Mucosa of stomach (tissue), 1 donor: Measurements from ENCODE around the gene ZBTB7C.

Source experiments
- H3K27me3 ChIP-seq: one replicate; pipeline ENCODE4 v1.7.0; 2013; ENCODE audit warnings: mild to moderate bottlenecking, low read length; ENCODE audit not compliant: control insufficient read depth, insufficient read depth
- H3K36me3 ChIP-seq: one replicate; pipeline ENCODE4 v1.7.0; 2013; ENCODE audit warnings: low read length; ENCODE audit not compliant: control insufficient read depth, insufficient read depth
- H3K4me1 ChIP-seq: one replicate; pipeline ENCODE4 v1.7.0; 2013; ENCODE audit warnings: mild to moderate bottlenecking, low read length; ENCODE audit not compliant: control insufficient read depth, insufficient read depth
- H3K4me3 ChIP-seq: one replicate; pipeline ENCODE4 v1.7.0; 2013; ENCODE audit warnings: low read length
- H3K9ac ChIP-seq: one replicate; pipeline ENCODE4 v1.7.0; 2013; ENCODE audit warnings: mild to moderate bottlenecking, low read length, moderate library complexity
- H3K9me3 ChIP-seq: one replicate; pipeline ENCODE4 v1.7.0; 2013; ENCODE audit warnings: mild to moderate bottlenecking, low read length, moderate library complexity; ENCODE audit not compliant: control insufficient read depth
- donor health status: Pancreatic carcinoma.

Gene ZBTB7C

GRCh38 chr18:48091869-48092497 lies 317.2 kb downstream of the ZBTB7C start:
- peaks cover 4% of the 10 kb centered on the region for H3K36me3 ChIP-seq
- no peaks in the 10 kb centered on the region for H3K9me3 ChIP-seq
- no peak overlapping the region for H3K4me3 ChIP-seq
- no peak overlapping the region for H3K9ac ChIP-seq
- H3K27me3 ChIP-seq = no peaks in the 10 kb centered on the region
- H3K4me1 ChIP-seq = no peaks in the 10 kb centered on the region

- Histone ChIP-seq H3K9ac (no peak overlapping the region), H3K9me3 (no peaks in the 10 kb centered on the region), H3K4me1 (peaks cover 4% of the 10 kb centered on the region), H3K4me3 (no peak overlapping the region), H3K36me3 (peaks cover 4% of the 10 kb centered on the region), H3K27me3 (no peaks in the 10 kb centered on the region)
These were observed 318.5 kb downstream of the ZBTB7C start for GRCh38 chr18:48090702-48091101.

GRCh38 chr18:48090021-48090420 lies 319.2 kb downstream of the ZBTB7C start:
- H3K36me3 ChIP-seq = peaks cover 4% of the 10 kb centered on the region
- H3K9me3 ChIP-seq = no peaks in the 10 kb centered on the region
- peaks cover 6% of the 10 kb centered on the region for H3K4me1 ChIP-seq
- no peaks in the 10 kb centered on the region for H3K27me3 ChIP-seq
- no peak overlapping the region for H3K9ac ChIP-seq
- H3K4me3 ChIP-seq = no peak overlapping the region

- H3K27me3 ChIP-seq = no peaks in the 10 kb centered on the region
- peaks cover 6% of the 10 kb centered on the region for H3K4me1 ChIP-seq
- H3K9me3 ChIP-seq = no peaks in the 10 kb centered on the region
- H3K36me3 ChIP-seq = no peaks in the 10 kb centered on the region
- no peak overlapping the region for H3K9ac ChIP-seq
- no peak overlapping the region for H3K4me3 ChIP-seq
These were observed 323.2 kb downstream of the ZBTB7C start for GRCh38 chr18:48085781-48086487.

DNA sequence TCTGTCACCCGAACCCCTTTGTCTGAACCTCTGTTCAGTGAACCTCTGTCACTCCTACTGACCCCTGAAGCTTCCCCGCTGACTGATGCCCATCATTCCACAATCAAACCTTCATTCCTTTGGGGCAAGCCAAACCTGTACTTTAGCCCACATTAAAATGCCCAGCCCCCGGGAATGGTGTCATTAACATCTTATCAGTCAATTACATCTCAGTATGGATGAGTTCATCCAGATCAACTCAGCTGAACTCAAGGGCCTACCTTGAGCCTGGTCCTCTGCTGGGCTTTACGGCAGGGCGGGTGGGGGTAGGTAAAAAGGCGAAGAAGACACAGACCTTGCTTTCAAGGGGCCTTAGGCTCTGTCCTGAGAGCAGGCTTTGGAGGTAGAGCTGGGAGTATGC lies 324.3 kb downstream of the ZBTB7C start:
- no peak overlapping the region for H3K4me3 ChIP-seq
- H3K4me1 ChIP-seq = peaks cover 6% of the 10 kb centered on the region
- no peaks in the 10 kb centered on the region for H3K9me3 ChIP-seq
- H3K9ac ChIP-seq = no peak overlapping the region
- H3K36me3 ChIP-seq = no peaks in the 10 kb centered on the region
- H3K27me3 ChIP-seq = no peaks in the 10 kb centered on the region

DNA sequence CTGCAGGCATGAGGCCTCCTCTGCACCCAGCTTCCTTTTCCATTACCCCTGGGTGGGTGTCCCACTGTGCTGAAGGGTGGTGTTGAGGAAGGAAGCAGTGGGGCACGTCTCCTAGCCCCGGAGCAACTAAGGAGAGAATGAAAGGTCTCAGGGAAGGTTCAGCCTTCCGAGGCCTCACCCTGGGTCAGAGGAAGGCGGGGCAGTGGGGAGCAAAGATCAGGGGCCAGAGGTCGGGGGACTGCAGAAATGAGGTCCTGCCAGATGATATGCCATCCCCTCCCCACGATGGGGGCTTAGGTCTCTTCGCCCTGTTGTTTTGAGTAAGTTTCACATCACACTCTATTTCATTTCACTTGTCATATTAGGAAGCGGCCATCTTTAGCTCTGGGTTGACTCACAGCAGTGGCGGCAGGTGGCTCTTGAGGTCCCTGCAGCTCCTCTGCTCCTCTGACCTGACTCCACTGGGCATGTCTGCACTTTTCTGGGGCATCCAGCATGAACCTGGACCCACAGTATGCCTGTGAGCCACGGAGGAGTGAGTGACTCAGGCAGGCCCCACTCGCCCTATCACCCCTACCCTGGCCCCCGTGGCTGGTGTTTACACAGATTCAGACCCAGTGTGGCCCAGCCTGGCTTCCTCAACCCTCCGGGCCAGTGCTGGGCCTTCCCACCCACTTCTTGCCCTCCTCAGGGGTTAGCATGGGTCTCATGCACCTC lies 325.0 kb downstream of the ZBTB7C start:
- Histone ChIP-seq H3K36me3 (no peaks in the 10 kb centered on the region), H3K27me3 (no peaks in the 10 kb centered on the region), H3K9ac (no peak overlapping the region), H3K9me3 (no peaks in the 10 kb centered on the region), H3K4me1 (peaks cover 6% of the 10 kb centered on the region), H3K4me3 (no peak overlapping the region)

DNA sequence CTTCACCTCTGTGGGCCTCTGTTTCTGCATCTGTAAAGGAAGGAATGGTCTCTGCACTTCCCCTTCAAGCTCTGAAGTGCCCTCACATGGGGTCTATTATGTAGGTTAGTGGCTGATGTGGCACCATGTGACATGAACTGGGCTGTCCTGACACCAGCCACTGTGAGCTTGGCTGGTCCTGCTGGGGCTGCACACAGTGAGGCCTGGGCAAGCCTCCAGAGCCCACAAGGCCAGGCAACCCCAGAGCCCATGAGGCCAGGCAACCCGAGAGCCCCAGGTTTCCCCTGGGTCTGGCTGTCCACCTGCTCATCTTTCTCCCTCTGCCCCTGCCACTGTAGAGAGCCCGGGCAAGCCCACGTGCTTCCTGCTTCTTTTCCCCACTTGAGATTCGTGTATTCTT lies 328.6 kb downstream of the ZBTB7C start:
- Histone ChIP-seq H3K36me3 (no peaks in the 10 kb centered on the region), H3K4me3 (no peak overlapping the region), H3K9ac (no peak overlapping the region), H3K27me3 (no peaks in the 10 kb centered on the region), H3K4me1 (peaks cover under 1% of the 10 kb centered on the region), H3K9me3 (no peaks in the 10 kb centered on the region)

GRCh38 chr18:48079885-48080284 lies 329.3 kb downstream of the ZBTB7C start:
- H3K36me3 ChIP-seq = no peaks in the 10 kb centered on the region
- no peaks in the 10 kb centered on the region for H3K4me1 ChIP-seq

GRCh38 chr18:48078448-48078847 lies 330.7 kb downstream of the ZBTB7C start:
- Histone ChIP-seq H3K9ac (no peak overlapping the region), H3K36me3 (no peaks in the 10 kb centered on the region), H3K9me3 (no peaks in the 10 kb centered on the region), H3K4me3 (no peak overlapping the region), H3K27me3 (no peaks in the 10 kb centered on the region), H3K4me1 (peaks cover 4% of the 10 kb centered on the region)

More at GRCh38 chr18:48079885-48080284, 329.3 kb downstream of the ZBTB7C start:
- no peak overlapping the region for H3K4me3 ChIP-seq
- H3K27me3 ChIP-seq = no peaks in the 10 kb centered on the region
- no peaks in the 10 kb centered on the region for H3K9me3 ChIP-seq
- no peak overlapping the region for H3K9ac ChIP-seq

DNA sequence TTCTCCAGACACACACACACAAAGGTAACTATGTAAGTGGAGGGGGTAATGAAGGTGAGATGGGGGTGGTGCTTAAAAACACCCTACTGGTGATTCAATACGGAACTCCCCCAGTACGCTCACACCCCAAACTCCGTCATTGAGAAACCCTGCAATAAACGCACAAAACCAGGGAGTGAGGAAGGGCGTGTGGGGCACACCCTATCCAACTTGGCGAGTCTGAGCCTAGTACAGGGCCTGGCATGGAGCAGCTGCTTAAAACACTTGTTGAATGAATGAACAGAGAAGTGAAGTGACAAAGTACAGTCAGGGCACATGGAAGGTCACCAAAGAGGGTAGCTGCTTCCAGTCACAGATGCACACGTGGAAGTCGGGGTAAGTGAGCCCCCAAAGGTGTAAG lies 331.9 kb downstream of the ZBTB7C start:
- H3K27me3 ChIP-seq = no peaks in the 10 kb centered on the region
- H3K9me3 ChIP-seq = no peaks in the 10 kb centered on the region
- H3K4me1 ChIP-seq = peaks cover 8% of the 10 kb centered on the region
- H3K4me3 ChIP-seq = no peak overlapping the region
- no peak overlapping the region for H3K9ac ChIP-seq
- no peaks in the 10 kb centered on the region for H3K36me3 ChIP-seq

DNA sequence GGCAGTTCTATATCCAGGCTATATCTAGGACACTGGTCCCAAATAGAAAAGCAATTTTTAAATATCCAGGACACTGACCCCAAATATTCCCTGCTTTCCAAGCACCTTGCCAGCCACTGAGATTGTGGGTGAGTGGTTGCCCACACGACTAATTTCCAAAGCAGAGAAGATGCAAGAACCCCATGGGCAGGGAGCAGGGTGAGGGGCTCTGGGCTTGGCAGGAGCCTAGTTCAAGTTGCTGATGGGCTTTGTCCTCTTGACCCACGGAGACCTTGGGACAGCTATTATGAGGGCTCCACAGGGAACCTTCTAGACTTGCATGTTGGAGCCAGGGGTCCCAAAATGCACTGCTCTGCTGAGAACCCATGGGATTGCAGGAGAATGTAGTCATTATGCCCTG lies 332.7 kb downstream of the ZBTB7C start:
- Histone ChIP-seq H3K27me3 (no peaks in the 10 kb centered on the region), H3K4me1 (peaks cover 8% of the 10 kb centered on the region), H3K9ac (no peak overlapping the region), H3K4me3 (no peak overlapping the region), H3K9me3 (no peaks in the 10 kb centered on the region), H3K36me3 (no peaks in the 10 kb centered on the region)

- Histone ChIP-seq H3K4me1 (peaks cover 8% of the 10 kb centered on the region), H3K9ac (no peak overlapping the region), H3K36me3 (no peaks in the 10 kb centered on the region), H3K4me3 (no peak overlapping the region), H3K9me3 (no peaks in the 10 kb centered on the region), H3K27me3 (no peaks in the 10 kb centered on the region)
These were observed 333.5 kb downstream of the ZBTB7C start for GRCh38 chr18:48075707-48076093.
